SK-N-MC (cell line): Measurements from ENCODE around the gene OR52E1.
"Not testable (repeated sequence)": the region's sequence is repeated elsewhere in the genome, so short reads cannot be mapped to it uniquely, and the experiment has no call there.

Experiments used
- DNase-seq: peaks from one replicate; pipeline ENCODE4 v3.0.0-alpha.2; 2011; ENCODE audit warnings: low read depth, low spot score
- H3K27ac ChIP-seq: fragments of 200-600 bp; sonication (generic); 2 replicates; pipeline ENCODE4 v1.5.1; 2016; ENCODE audit warnings: mixed run types
- H3K36me3 ChIP-seq: fragments of 200-600 bp; sonication (generic); 2 replicates; pipeline ENCODE4 v1.6.1; 2017; ENCODE audit warnings: antibody characterized with exemption, low read length, mixed read lengths; ENCODE audit not compliant: insufficient read depth
- H3K4me3 ChIP-seq: fragments of 200-600 bp; sonication (generic); 2 replicates; pipeline ENCODE4 v1.5.1; 2016
- H3K9ac ChIP-seq: fragments of 200-600 bp; sonication (generic); 2 replicates; pipeline ENCODE4 v1.8.0; 2017; ENCODE audit warnings: mixed run types, mixed read lengths; ENCODE audit not compliant: insufficient read length
- H3K9me3 ChIP-seq: fragments of 200-600 bp; sonication (generic); 2 replicates; pipeline ENCODE4 v1.6.1; 2017; ENCODE audit warnings: low read depth, mild to moderate bottlenecking, antibody characterized with exemption, low read length, moderate library complexity, mixed read lengths
- EZH2 ChIP-seq: fragments of 200-600 bp; sonication (generic); IDR thresholded peaks from one replicate; pipeline ENCODE4 v1.6.1; 2017; ENCODE audit warnings: antibody characterized with exemption
- FOXP2 ChIP-seq: optimal IDR thresholded peaks from 2 replicates; pipeline ENCODE3; 2011; ENCODE audit warnings: mild to moderate bottlenecking, moderate library complexity; ENCODE audit not compliant: insufficient read depth; ENCODE audit errors: extremely low read length, control extremely low read depth
- POLR2AphosphoS5 ChIP-seq: IDR thresholded peaks from 2 replicates; pipeline ENCODE4 v1.6.1; 2012; ENCODE audit warnings: mild to moderate bottlenecking, low read depth, low read length, borderline replicate concordance

Gene OR52E1

DNA sequence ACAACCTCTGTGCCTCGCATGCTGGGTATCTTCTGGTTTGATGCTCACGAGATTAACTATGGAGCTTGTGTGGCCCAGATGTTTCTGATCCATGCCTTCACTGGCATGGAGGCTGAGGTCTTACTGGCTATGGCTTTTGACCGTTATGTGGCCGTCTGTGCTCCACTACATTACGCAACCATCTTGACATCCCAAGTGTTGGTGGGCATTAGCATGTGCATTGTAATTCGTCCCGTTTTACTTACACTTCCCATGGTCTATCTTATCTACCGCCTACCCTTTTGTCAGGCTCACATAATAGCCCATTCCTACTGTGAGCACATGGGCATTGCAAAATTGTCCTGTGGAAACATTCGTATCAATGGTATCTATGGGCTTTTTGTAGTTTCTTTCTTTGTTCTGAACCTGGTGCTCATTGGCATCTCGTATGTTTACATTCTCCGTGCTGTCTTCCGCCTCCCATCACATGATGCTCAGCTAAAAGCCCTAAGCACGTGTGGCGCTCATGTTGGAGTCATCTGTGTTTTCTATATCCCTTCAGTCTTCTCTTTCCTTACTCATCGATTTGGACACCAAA lies 22.5 kb upstream of the OR52E1 start:
- TF ChIP-seq EZH2, result no peak
- no peak for TF ChIP-seq POLR2AphosphoS5
- TF ChIP-seq FOXP2, result no peak
- DNase-seq, result no peak
- no peak overlapping the region for H3K9ac ChIP-seq
- no peak overlapping the region for H3K27ac ChIP-seq
- no peak overlapping the region for H3K4me3 ChIP-seq
- H3K36me3 ChIP-seq, result no peaks in the 10 kb centered on the region
- no peaks in the 10 kb centered on the region for H3K9me3 ChIP-seq

DNA sequence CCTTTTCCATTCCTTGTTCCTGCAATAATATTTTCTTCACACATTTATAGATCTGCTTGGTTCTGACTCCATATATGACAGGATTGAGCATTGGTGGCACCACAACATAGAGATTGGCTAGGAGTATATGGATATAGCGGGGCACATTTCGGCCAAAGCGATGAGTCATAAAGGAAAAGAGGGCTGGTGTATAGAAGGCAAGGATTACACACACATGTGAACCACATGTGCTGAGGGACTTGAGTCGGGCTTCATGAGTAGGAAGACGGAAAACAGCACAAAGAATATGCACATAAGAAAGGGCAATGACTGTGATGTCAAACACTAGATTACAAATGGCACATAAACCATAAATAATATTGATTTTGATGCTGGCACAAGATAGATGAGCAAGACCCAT lies 10.7 kb upstream of the OR52E1 start:
- H3K36me3 ChIP-seq, H3K9me3 ChIP-seq, H3K9ac ChIP-seq, H3K4me3 ChIP-seq, H3K27ac ChIP-seq, DNase-seq: not testable (repeated sequence)

DNA sequence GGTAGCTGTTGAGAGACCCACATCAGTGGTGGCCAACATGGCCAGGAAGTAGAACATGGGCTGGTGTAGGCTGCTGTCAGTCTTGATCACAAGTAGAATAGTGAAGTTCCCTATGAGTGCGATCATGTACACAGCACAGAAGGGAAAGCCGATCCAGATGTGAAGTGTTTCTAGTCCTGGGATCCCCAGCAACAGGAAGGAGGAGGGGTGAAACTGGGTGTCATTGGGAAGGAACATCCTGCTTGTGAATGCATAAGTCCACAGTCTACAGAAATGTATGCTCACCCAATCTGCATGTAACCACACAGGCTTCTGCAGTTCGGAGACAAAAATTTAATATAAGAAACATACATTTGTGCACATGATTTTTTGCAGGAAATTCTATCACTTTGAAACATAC lies 10.0 kb upstream of the OR52E1 start, which contains the start of gene OR52E2:
OR52E2 (minus strand) TSS at position 237 of the 400 bp plus-strand sequence; CDS start at position 237, 0 bp downstream.
- Histone ChIP-seq H3K4me3 (no peak within 1 kb of the TSS), H3K27ac (no peak within 1 kb of the TSS), H3K36me3 (no peaks in the 10 kb centered on the region), H3K9ac (no peak within 1 kb of the TSS), H3K9me3 (no peaks in the 10 kb centered on the region)
- TF ChIP-seq POLR2AphosphoS5 (no peak), EZH2 (no peak), FOXP2 (no peak)
- no peak for DNase-seq

DNA sequence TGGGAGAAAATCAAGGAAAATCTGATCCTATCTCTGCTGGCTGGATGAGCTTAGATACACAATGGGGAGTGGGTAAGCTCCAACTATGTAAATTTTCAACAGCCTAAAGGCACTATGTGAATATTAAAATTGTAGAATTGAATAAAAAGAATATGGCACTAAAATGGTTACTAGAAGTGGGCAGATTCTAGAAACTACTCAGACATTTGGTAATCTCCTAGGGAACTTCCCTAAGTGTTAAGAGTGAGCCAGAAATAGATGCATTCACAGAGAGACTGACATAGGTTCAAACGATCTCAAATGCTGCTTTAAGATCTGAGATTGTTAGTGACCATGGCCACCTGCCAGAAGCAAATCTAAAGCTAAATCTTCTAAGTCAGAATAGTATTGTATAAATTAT lies 4.3 kb upstream of the OR52E1 start:
- no peak for DNase-seq
- Histone ChIP-seq H3K9me3 (no peaks in the 10 kb centered on the region), H3K4me3 (no peak overlapping the region), H3K27ac (no peak overlapping the region), H3K9ac (no peak overlapping the region), H3K36me3 (no peaks in the 10 kb centered on the region)
- TF ChIP-seq POLR2AphosphoS5, result no peak
- TF ChIP-seq FOXP2, result no peak
- no peak for TF ChIP-seq EZH2

DNA sequence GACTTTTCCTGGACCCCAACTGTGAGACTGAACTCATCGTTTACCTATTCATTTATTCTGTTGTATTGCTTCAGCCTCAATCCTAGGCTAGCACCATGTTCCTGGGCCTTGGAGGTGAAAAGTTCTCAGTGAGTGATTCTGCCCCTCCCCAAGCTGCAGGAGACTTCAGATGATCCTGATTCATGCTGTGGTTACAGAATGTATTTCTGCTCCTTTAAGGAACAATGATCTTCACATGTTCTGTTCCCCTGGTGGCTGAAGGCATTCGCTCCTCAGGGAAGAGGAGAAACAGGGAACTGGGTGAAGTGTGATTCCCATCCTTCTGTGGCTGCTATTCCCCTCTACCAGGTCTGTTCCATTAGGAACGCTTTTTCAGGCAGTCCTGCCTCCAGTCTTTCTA lies 2.4 kb downstream of the OR52E1 start:
- TF ChIP-seq FOXP2 (no peak), POLR2AphosphoS5 (no peak), EZH2 (no peak)
- H3K36me3 ChIP-seq, result no peaks in the 10 kb centered on the region

DNA sequence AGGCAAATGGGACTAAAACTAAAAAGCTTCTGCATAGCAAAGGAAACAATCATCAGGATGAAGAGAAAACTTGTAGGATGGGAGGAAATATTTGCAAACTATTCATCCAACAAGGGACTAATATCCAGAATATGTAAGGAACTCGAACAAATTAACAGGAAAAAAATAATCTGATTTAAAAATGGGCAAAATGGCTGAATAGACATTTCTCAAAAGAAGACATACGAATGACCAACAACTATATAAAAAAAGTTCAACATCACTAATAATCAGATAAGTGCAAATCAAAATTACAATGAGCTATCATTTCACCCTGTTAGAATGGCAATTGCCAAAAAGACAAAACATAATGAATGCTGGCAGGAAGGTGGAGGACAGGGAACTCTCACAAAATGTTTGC lies 12.0 kb downstream of the OR52E1 start:
- Histone ChIP-seq H3K4me3 (no peak overlapping the region), H3K9ac (no peak overlapping the region), H3K27ac (no peak overlapping the region), H3K9me3 (no peaks in the 10 kb centered on the region), H3K36me3 (no peaks in the 10 kb centered on the region)
- TF ChIP-seq FOXP2 (no peak), POLR2AphosphoS5 (no peak), EZH2 (no peak)
- no peak for DNase-seq

More for the DNA sequence above, 2.4 kb downstream of the OR52E1 start:
- Histone ChIP-seq H3K9ac (no peak overlapping the region), H3K27ac (no peak overlapping the region), H3K4me3 (no peak overlapping the region), H3K9me3 (no peaks in the 10 kb centered on the region)
- DNase-seq, result no peak

DNA sequence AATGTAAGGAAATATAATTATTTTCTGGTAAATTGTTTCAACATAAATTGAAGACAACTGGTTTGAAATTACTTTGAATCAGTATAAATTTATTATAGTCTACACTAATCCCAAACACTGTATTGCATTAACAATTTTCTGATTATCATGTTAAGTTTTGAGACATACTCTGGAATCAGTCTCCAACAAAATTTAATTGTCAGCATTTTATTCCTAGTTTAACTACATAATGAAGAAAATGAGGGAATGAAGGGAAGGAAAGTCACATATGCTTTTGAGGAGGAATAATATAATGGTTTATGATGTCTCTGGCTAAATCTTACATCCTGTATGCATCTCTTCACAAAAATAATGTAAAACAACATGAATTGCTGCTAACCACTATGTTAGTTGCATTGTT lies 14.2 kb downstream of the OR52E1 start:
- DNase-seq, result no peak

DNA sequence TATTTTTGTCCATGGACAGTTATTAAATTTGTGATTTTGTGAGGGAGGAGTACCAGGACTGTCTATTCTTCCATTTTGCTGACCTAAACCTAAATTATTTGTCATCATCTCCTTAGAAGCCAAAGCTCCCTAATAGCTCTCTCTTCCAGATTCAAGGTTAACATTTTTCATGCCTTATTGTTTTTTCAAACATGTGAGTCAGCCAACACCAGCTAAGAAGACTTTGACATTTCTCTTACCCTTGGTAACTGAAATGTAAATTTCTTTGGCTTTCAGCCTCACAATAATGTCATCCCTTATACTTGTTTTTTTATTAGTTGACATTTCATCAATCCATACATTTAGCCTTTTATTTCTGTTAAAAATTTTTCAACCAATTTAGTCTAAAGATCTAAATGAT lies 19.2 kb downstream of the OR52E1 start:
- no peak overlapping the region for H3K4me3 ChIP-seq
- H3K9ac ChIP-seq, result no peak overlapping the region
- H3K9me3 ChIP-seq, result no peaks in the 10 kb centered on the region
- DNase-seq, result no peak
- no peak overlapping the region for H3K27ac ChIP-seq
- H3K36me3 ChIP-seq, result no peaks in the 10 kb centered on the region
- no peak for TF ChIP-seq FOXP2
- TF ChIP-seq EZH2, result no peak
- no peak for TF ChIP-seq POLR2AphosphoS5

More for the DNA sequence above, 14.2 kb downstream of the OR52E1 start:
- TF ChIP-seq FOXP2 (no peak), EZH2 (no peak), POLR2AphosphoS5 (no peak)
- H3K4me3 ChIP-seq, result no peak overlapping the region
- no peak overlapping the region for H3K27ac ChIP-seq
- no peaks in the 10 kb centered on the region for H3K9me3 ChIP-seq
- no peaks in the 10 kb centered on the region for H3K36me3 ChIP-seq
- H3K9ac ChIP-seq, result no peak overlapping the region

DNA sequence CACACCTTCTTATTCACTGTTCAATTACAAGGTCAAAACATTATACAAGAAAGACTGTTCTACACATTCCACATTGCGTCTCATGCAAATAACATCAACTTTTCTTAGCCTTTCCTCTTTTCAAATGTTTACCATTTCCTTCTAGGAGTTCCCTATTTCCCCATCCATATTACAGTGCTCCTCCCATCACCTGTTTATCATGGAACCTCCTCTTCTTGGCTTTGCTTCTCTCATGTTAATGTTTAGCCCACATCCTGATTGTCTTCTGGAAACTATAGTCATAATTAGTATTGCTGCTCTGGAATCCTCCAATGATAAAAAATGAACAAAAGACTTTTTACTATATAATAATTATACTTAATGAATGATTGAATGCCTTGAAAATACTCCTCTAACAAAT lies 21.3 kb downstream of the OR52E1 start:
- no peak for DNase-seq
- Histone ChIP-seq H3K9me3 (no peaks in the 10 kb centered on the region), H3K4me3 (no peak overlapping the region), H3K9ac (no peak overlapping the region), H3K36me3 (no peaks in the 10 kb centered on the region), H3K27ac (no peak overlapping the region)
- no peak for TF ChIP-seq EZH2
- TF ChIP-seq POLR2AphosphoS5, result no peak
- no peak for TF ChIP-seq FOXP2
